HK-2 (cell line): ENCODE results near the gene GP9.
"Not testable (repeated sequence)": the region's sequence is repeated elsewhere in the genome, so short reads cannot be mapped to it uniquely, and the experiment has no call there.

ENCODE experiments used
- DNase-seq: peaks from one replicate; pipeline ENCODE4 v3.0.0-alpha.2; 2018; ENCODE audit not compliant: unreplicated experiment

Gene GP9

GRCh38 chr3:129111076-129111780 is 50.6 kb downstream of the GP9 start:
- DNase-seq, result not testable (repeated sequence)
